NCI-H1417 treated with DMSO at 0.1 percent for 48 hours (cell line): ENCODE results near the gene TNKS2.

Experiments used
- DNase-seq: peaks from one replicate; lab custom pipeline; 2025; lab: John Stamatoyannopoulos, UW

TNKS2 gene

DNA sequence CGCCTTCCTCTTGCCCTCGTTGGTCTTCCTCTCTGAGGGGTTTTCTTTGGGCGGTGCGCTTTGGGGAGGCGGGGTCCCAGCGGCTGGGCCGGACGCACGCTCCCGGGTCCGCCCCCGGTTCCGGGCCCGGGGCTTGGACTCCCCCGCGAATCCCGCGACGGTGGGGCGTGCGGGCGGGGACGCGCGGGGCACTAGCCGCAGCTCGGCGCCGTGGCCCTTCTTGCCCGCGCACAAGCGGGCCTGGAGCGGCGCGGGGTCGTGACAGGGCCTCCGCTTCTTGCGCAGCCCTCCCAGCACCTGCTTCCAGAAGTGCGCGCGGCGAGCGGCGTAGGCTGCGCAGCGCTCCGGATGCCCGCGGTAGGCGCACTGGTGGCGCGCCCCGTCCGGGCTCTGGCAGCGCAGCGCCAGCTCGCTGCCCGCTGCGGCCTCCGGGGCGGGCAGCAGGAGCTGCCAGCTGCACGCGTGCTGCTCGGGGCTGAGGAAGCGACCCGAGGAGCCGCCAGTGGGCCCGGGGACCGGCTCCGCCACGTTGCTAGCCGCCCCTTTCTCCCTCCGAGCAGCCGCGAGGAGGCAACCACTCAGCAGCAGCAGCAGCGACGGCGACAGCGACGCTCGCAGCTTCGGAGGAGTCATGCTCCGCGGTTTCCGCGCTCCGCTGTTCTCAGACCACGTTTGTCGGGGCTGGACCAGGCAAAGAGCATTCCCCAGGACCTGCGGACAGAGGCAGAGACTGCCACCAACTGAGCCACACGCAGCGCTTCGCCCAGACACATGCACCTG lies 110.3 kb downstream of the TNKS2 start:
- peak; percentile 10 for DNase-seq

DNA sequence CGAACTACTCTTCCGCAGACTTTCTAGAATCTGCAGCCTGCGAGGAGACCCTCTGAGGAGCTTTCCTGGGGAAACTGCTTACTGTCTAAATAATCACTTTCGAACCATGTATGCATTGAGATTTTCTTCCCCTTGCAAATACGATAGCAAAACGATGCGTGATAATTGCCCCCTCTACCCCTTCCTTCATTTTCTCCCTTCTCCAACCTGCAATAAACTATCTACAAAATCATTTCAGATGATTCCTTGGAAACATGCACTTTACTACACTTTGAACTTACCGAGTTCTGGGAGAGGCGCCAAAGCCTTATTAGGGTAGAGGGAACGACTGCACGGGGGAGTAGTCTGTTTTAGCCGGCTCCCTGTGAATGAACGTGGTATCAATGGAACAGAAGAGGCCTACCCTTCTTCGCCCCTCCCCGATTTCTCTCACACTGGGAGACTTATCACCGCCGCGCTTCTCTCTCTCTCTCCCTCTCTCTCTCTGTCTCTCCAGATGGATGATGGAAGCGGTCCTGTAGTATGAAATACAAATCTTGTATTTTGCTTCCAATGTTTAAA lies 111.0 kb downstream of the TNKS2 start, which contains the start of gene FGFBP3:
TSS of gene FGFBP3 (minus strand) at position 370 of the 561 bp plus-strand sequence. CDS start 517 bp downstream, outside the sequence.
- DNase-seq: peak; percentile 2

DNA sequence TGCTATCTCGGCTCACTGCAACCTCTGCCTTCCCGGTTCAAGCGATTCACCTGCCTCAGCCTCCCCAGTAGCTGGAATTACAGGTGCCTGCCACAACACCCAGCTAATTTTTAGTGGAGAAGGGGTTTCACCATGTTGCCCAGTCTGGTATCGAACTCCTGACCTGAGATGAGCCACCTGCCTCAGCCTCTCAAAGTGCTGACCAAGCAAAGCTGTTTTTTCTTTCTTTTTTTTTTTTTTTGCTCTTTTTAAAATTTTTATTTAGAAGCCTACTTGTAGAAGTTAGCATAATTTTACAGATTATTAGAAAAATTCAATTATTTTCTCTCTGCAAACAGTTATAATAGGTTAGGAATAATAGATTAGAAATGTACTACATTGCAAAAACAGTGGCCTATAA lies 112.2 kb downstream of the TNKS2 start:
- no peak for DNase-seq
